NCI-H2196 treated with DMSO at 0.1 percent for 48 hours (cell line): Measurements from ENCODE around the gene TSPAN16.
"Not testable (repeated sequence)": the region's sequence is repeated elsewhere in the genome, so short reads cannot be mapped to it uniquely, and the experiment has no call there.

Source experiments
- DNase-seq: peaks from one replicate; lab custom pipeline; 2025; ENCODE audit not compliant: unreplicated experiment; lab: John Stamatoyannopoulos, UW

The TSPAN16 gene

DNA sequence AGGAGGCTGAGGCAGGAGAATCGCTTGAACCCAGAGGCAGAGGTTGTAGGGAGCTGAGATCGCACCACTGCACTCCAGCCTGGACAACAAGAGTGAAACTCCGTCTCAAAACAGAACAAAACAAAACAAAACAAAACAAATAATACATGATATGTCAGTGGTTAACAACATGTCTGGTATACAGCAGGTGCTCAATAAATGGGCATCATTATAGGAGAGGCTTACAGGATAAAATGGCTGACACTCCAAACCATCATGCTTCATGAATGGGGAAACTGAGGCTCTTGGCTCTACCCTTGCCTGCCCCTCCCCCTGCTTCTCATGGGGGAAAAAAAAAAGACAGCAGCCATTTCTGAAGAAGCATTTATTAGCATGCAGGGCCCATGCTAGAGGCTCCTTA lies 46.5 kb downstream of the TSPAN16 start:
- no peak for DNase-seq

DNA sequence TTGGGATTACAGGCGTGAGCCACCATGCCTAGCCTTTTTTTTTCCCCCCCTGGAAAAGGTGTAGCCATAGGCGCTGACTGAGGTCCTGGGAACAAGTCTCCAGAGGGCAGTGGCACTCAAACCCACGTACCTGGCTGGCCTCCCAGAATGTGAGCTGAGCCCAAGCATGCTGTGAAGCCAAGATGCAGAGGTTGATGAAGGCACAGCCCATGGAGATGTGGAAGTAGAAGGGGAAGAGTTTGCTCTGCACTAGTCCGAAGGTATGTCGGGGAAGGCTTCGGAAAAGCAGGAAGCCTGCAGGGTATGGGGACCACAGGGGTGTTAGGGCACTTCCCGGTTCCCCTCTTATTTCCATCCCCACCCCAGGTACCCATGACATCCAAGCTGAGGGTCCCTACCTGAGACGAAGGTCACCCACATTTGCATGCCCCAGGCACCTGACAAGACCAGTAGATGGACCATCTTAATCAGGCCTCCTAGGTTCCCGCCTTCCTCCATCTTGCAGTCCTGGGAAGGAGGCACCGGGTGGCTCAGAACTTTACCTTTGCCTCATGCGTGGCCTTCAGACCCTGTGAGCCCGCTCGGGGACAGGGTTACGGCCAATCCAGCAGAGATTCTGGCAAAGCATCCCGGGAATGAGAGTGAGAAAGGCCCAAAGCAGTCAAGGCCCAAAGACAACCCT lies 49.3 kb downstream of the TSPAN16 start:
- peak; percentile 31 for DNase-seq

- DNase-seq: peak; percentile 97
These were observed 50.4 kb downstream of the TSPAN16 start, which contains the start of the genes CCDC159 and TMEM205 for GRCh38 chr19:11346104-11346940. TSS of gene CCDC159 (plus strand) at chr19:11346519. CDS start at chr19:11346607, 88 bp downstream. TSS of gene TMEM205 (minus strand) at chr19:11346268. CDS start at chr19:11345619, 649 bp downstream.

DNA sequence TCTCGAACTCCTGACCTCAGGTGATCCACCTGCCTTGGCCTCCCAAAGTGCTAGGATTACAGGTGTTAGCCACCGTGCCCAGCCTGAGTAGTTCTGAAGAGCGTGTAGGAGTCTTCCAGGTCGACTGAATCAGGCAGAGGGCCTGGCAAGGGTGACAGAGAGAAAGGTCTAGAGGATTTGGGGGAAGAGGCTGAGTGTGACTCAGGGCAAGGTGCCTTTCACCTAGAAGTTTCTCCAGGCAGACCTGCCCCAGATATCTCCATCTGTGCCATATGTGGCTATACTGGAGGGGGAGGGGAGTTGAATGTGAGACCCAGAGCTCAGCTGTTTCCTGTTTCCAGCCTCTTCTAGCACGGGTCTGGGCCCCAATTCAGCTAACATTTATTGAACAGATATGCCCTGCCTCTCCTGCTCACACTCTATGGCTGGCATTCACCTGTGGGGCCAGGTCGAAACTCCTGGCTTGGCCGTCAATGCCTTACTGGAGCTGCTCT lies 51.6 kb downstream of the TSPAN16 start:
- no peak for DNase-seq

DNA sequence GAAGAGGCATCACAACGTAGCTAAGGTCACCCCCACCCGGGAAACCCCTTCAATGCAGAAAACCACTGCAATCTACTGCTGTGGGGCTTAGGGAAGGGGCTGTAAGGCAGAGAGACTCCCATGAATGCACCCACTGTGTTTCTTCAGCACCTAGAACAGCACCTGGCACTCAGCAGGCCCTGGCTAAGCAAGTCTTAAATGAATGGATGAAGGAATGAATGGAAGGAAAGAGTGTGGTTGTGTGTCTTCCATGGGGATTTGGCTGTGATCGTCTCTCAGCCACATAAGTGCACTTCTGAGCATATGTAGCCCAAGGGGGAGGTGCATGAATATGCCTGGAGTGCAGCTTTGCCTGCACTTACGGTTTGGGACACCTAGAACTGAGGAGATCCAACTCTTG lies 53.2 kb downstream of the TSPAN16 start:
- DNase-seq: no peak

GRCh38 chr19:11354102-11354501 lies 58.1 kb downstream of the TSPAN16 start:
- not testable (repeated sequence) for DNase-seq

GRCh38 chr19:11355160-11356073 lies 59.5 kb downstream of the TSPAN16 start, which contains the start of gene PLPPR2:
TSS of gene PLPPR2 (plus strand) at chr19:11355432. CDS start at chr19:11357674, 2,242 bp downstream.
- peak; percentile 83 for DNase-seq

- DNase-seq: no peak
These were observed 60.1 kb downstream of the TSPAN16 start for GRCh38 chr19:11356074-11356397.

DNA sequence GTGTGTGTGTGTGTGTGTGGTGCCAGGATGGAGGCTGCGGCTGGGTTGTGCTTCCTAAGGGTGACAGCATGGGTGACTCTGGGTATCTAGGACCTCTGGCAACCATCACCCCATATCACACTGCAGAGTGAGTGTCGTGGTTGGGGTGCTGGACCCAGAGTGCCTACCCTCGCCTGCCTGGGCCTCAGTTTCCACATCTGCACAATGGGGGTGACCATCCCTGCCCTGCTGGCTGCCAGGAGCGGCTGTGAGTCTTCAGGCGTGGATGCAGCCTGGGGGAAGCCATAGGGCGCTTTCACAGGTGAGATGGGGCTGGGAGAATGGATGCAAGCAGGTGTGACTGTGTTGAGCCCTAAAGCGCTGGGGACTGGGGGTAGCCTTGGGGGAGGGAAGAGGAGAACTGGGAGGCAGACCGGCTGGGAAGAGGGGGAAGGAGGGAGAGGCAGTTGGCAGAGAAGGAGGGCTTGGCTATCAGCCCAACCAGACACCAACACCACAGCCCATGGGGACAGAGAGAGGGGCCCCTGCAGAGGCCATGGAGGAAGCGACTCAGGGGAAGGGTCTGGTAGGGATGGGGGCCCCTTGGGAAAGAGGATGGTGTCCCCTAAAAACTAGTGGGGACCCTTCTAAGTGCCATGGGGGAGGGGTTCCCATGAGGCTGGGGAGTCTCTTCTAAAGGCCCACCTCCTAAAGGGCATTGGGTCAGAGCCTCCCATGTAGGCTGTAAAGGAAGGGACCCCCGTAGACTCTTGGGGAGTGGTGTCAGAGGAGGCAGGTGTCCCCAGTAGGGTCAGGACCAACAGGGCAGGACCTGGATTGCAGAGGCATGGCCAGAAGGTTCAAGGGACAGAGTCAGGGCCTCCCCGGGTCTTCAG lies 61.0 kb downstream of the TSPAN16 start:
- no peak for DNase-seq

- DNase-seq: no peak
These were observed 63.5 kb downstream of the TSPAN16 start for GRCh38 chr19:11359421-11359820.

- no peak for DNase-seq
These were observed 65.2 kb downstream of the TSPAN16 start for GRCh38 chr19:11361037-11361770.

- DNase-seq: no peak
These were observed 66.1 kb downstream of the TSPAN16 start for GRCh38 chr19:11361771-11362731.

GRCh38 chr19:11363881-11364280 lies 67.9 kb downstream of the TSPAN16 start:
- DNase-seq: no peak

GRCh38 chr19:11364296-11364904 lies 68.4 kb downstream of the TSPAN16 start:
- DNase-seq: no peak

DNA sequence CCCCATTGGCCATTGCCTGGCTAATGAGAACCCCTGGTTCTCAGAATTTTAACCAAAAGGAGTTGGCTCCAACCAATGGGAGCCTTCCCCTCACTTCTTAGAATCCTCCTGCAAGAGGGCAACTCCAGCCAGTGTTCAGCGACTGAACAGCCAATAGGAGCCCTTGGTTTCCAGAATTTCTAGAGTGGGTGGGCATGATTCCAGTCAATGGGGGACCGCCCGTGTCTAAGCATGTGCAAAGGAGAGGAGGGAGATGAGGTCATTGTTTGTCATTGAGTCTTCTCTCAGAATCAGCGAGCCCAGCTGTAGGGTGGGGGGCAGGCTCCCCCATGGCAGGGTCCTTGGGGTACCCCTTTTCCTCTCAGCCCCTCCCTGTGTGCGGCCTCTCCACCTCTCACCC lies 69.0 kb downstream of the TSPAN16 start:
- DNase-seq: no peak
